22Rv1 (cell line): Measurements from ENCODE around the gene MEF2D.

Source experiments
- H3K27ac ChIP-seq: fragments of 450-650 bp; 2 replicates; pipeline ENCODE4 v1.5.1; 2017
- ZFX ChIP-seq: fragments of 450-650 bp; IDR thresholded peaks from 2 replicates; pipeline ENCODE4 v1.6.1; 2017; ENCODE audit warnings: antibody characterized with exemption, borderline replicate concordance
- TF ChIP-seq, protein P1 (sequence below): fragments of 450-650 bp; IDR thresholded peaks from 2 replicates; pipeline ENCODE4 v1.5.1; 2017; ENCODE audit warnings: mild to moderate bottlenecking

Gene MEF2D

DNA sequence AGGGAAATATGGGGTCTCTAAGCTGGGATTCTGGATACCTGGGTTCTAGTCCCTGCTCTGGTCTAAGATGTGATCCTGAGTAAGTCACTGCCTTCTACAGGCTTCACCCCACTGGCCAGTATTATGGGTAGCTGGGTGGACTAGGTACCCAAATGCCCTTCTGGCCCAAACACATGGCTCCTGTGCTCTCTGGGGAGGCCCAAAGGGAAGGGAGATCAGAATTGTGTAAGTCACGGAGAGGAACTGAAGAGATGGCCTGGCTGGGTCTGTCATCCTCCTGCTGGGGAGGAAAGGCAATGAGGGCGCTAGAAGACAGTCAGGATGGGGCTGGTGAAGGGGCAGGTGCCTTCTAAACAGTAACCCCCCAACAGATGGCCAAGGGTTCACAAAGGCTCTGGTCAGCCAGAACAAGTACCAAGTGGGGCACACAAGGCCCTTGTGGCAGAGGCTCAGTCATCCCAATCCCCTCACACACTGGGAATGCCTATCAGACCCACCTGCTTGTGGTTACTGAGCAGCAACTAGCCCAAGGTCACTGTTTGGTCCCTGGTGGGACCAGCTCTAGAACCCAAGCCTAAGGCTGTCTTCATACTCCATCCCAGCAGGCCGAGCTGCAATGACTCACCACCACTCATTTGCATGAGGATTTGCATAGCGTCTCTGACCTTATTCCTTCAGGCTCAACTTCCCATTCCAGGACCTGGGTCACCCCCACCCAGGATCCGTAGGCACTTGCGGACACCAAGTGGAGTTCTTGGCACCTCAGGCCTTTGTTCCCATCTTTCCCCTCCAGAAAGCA lies 9.2 kb downstream of the MEF2D start:
- TF ChIP-seq, protein P1, sequence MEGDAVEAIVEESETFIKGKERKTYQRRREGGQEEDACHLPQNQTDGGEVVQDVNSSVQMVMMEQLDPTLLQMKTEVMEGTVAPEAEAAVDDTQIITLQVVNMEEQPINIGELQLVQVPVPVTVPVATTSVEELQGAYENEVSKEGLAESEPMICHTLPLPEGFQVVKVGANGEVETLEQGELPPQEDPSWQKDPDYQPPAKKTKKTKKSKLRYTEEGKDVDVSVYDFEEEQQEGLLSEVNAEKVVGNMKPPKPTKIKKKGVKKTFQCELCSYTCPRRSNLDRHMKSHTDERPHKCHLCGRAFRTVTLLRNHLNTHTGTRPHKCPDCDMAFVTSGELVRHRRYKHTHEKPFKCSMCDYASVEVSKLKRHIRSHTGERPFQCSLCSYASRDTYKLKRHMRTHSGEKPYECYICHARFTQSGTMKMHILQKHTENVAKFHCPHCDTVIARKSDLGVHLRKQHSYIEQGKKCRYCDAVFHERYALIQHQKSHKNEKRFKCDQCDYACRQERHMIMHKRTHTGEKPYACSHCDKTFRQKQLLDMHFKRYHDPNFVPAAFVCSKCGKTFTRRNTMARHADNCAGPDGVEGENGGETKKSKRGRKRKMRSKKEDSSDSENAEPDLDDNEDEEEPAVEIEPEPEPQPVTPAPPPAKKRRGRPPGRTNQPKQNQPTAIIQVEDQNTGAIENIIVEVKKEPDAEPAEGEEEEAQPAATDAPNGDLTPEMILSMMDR = no peak
- TF ChIP-seq ZFX = no peak
- peak overlapping the region; percentile 29 for H3K27ac ChIP-seq

DNA sequence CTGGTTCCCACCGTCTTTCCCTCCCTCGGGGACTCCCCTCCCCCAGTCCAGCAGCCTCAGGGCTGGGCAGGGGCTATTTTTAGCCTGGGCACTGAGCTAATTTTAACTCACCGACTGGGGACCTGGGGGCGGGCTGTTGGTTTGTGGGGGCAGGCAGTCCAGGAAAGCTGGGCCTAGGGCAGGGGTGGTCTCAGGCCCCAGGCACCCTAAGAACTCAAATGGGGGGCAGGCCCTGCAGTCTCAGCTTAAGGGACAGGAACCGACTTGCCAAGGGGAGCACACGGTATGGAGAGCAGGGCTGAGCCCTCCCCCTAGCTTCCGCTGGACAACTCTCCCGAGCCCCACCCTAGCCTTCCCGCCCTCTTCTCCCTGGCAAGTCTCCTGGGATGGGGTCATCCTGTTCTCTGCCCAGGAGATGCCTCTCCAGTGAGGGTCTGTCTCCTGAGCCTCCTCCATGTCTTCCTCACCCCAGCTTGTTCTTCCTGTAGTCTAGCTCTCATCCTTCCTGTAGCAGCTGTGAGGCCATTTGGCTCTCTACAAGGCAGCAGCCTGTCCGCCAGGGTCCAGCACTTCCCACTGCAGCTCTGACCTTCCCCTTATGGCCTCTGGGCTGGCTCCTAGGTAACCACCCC lies 10.1 kb downstream of the MEF2D start:
- peak overlapping the region; percentile 29 for H3K27ac ChIP-seq
- TF ChIP-seq, protein P1 = no peak
- no peak for TF ChIP-seq ZFX

DNA sequence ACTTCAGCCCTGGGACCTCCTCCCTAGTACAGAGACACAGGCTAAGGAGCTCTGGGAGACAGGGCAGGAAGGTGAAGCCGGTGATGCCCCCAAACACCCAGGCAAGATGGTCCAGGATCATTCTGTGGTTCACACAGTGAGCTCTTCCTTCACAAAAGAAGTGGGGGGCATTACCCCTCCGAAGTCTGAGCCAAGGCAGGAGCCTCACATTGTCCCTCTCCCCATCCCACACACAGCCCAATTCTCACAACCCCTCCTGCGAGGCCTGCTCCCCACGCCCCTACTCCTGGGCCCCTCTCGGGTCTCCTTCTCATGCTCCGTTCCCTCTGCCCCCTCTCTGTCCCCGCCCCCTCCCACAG lies 10.7 kb downstream of the MEF2D start:
- peak overlapping the region; percentile 29 for H3K27ac ChIP-seq
- TF ChIP-seq, protein P1 = no peak
- TF ChIP-seq ZFX = no peak

DNA sequence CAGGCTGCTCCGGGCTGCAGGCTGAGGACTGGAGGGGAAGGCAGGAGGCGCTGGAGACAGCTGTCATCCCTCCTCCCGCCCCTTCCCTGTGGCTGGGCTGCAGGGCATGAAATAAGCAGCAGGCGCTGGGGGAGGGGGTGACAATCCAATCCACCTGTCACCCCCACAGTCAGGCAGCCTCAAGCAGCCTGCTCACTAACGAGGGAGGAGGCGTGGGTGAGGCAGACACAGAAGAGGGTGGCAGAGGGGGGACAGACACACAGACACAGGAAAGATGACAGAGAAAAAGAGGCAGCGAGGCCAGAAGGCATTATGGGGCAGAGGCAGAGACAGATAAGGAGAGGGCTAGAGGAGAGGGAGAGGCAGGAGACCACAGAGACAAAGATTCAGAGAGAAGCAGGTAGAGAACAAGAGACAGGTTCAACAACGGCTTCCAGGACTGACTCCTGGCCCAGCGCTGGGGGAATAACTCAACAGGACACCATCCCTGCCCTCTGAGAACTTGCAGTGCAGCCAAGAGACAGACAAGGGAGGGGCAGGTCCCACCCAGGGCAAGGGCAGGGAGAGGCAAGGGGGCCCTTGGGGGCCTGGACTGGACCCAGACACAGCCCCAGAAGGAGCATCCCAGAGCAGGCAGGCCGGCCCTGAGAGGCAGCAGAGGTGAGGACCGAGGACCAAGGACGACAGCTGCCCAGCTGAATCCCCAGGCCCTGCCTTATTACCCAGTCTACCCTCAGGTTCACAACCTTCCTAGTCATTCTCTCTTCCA lies 11.2 kb downstream of the MEF2D start:
- TF ChIP-seq ZFX = no peak
- TF ChIP-seq, protein P1 = no peak
- H3K27ac ChIP-seq = peak overlapping the region; percentile 29

DNA sequence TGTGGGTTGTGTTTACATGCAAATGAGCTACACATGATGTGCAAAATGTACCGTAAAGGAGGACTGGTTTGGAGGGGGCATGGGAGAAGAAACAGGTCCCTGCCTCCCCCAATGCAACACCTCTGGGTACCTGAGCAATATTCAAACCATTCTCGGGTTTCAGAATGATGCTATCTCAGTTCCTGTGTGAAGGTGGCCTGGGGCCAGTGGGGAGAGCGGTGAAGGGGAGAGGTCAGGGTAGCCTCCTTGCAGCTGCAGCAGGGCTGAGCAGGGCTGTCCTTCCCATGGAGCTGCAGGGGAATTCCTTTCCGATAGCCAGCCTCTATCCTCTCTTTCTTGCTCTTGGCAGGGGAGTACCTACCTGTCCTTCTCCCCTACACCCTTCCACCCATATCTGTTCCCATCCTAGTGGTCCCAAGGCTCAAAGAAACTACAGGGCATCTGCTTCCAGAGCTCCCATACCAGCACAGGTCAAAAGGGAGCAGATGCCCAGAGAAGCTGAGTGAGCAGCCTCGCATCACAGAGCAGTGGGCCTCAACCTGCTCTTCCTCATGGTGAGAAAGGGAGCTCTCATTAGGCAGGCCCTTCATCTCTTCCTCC lies 11.9 kb downstream of the MEF2D start:
- TF ChIP-seq, protein P1 = no peak
- TF ChIP-seq ZFX = no peak
- H3K27ac ChIP-seq = peak overlapping the region; percentile 6; the same call in 1 of the 2 replicates

DNA sequence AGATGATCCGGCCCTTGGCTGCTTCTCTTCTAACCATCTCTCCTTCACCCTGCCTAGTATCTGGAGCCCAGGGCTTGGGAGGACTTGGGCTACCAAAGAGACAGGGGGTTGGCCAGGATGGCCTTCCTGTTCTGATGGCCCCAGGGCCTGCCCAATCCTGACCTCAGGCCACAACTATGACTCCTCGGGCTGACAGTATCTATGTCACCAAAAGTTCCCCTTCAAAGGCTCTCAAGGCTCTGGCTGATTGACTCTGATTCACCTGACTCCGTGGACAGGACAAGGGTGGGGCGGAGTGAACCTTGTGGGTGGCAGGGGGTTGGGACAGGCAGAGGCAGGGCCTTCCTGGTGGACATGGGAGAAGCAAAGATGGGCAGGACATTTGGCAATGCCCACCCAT lies 12.7 kb downstream of the MEF2D start:
- 0 out of 2 replicates have a peak overlapping the region, but pooled peaks have one; percentile 6 for H3K27ac ChIP-seq
- TF ChIP-seq ZFX = no peak
- TF ChIP-seq, protein P1 = no peak
